GM21526 (cell line): ENCODE data around the gene ST7.
A peak's percentile ranks its signal among the peaks of the same experiment; 100 is the strongest.

Experiments used
- ATAC-seq: cut with Tn5 transposase; IDR thresholded peaks from one replicate; pipeline ENCODE4 v1.9.1; 2021; ENCODE audit warnings: moderate library complexity; ENCODE audit not compliant: unreplicated experiment, low FRiP score

Gene ST7

GRCh38 chr7:117085769-117086463, 132.6 kb downstream of the ST7 start:
- no peak for ATAC-seq

- ATAC-seq = no peak
These were observed 133.5 kb downstream of the ST7 start for GRCh38 chr7:117086788-117087187.

GRCh38 chr7:117087639-117088396, 134.5 kb downstream of the ST7 start:
- ATAC-seq = no peak

GRCh38 chr7:117088623-117089194, 135.4 kb downstream of the ST7 start:
- ATAC-seq = no peak

GRCh38 chr7:117090791-117091190, 137.5 kb downstream of the ST7 start:
- ATAC-seq = no peak

GRCh38 chr7:117091721-117092120, 138.4 kb downstream of the ST7 start:
- ATAC-seq = no peak

- ATAC-seq = no peak
These were observed 139.5 kb downstream of the ST7 start for GRCh38 chr7:117092785-117093184.

- ATAC-seq = no peak
These were observed 141.2 kb downstream of the ST7 start for GRCh38 chr7:117094457-117094856.

- no peak for ATAC-seq
These were observed 141.8 kb downstream of the ST7 start for GRCh38 chr7:117095055-117095454.

- ATAC-seq = no peak
These were observed 143.0 kb downstream of the ST7 start for GRCh38 chr7:117096330-117096729.

GRCh38 chr7:117096942-117097341, 143.6 kb downstream of the ST7 start:
- no peak for ATAC-seq

GRCh38 chr7:117097860-117098259, 144.6 kb downstream of the ST7 start:
- no peak for ATAC-seq

GRCh38 chr7:117098457-117098856, 145.2 kb downstream of the ST7 start:
- ATAC-seq = no peak

- ATAC-seq = no peak
These were observed 147.7 kb downstream of the ST7 start for GRCh38 chr7:117101026-117101425.

GRCh38 chr7:117110480-117111315, 157.4 kb downstream of the ST7 start:
- peak; percentile 84 for ATAC-seq

- no peak for ATAC-seq
These were observed 158.2 kb downstream of the ST7 start for GRCh38 chr7:117111535-117111934.

- ATAC-seq = no peak
These were observed 159.3 kb downstream of the ST7 start for GRCh38 chr7:117112640-117113039.

GRCh38 chr7:117113871-117114270, 160.6 kb downstream of the ST7 start:
- no peak for ATAC-seq

GRCh38 chr7:117114272-117114671, 161.0 kb downstream of the ST7 start:
- ATAC-seq = no peak

GRCh38 chr7:117116211-117116610, 162.9 kb downstream of the ST7 start:
- ATAC-seq = no peak

GRCh38 chr7:117117172-117117571, 163.9 kb downstream of the ST7 start:
- no peak for ATAC-seq
